ENCODE data around the gene G6PC3.

G6PC3 gene

GRCh38 chr17:44071198-44071520, 624 bp downstream of the G6PC3 start:
- Histone ChIP-seq H3K4me3 (peak overlapping the region; percentile 58 to 68), H3K27me3 (no peaks in the 10 kb centered on the region), H3K36me3 (peaks cover 17 to 20% (median 19%) of the 10 kb centered on the region in 3 donors), H3K9me3 (no peaks in the 10 kb centered on the region), H3K27ac (peak overlapping the region; percentile 79 to 88), H3K4me1 (peaks cover 4 to 39% (median 25%) of the 10 kb centered on the region in 4 donors)
- TF ChIP-seq, protein P1, sequence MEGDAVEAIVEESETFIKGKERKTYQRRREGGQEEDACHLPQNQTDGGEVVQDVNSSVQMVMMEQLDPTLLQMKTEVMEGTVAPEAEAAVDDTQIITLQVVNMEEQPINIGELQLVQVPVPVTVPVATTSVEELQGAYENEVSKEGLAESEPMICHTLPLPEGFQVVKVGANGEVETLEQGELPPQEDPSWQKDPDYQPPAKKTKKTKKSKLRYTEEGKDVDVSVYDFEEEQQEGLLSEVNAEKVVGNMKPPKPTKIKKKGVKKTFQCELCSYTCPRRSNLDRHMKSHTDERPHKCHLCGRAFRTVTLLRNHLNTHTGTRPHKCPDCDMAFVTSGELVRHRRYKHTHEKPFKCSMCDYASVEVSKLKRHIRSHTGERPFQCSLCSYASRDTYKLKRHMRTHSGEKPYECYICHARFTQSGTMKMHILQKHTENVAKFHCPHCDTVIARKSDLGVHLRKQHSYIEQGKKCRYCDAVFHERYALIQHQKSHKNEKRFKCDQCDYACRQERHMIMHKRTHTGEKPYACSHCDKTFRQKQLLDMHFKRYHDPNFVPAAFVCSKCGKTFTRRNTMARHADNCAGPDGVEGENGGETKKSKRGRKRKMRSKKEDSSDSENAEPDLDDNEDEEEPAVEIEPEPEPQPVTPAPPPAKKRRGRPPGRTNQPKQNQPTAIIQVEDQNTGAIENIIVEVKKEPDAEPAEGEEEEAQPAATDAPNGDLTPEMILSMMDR (IDR thresholded peaks at IDR 0.05) = no peak
- intact Hi-C loops (cut with DNase I; ENCODE audit: low total_unique reads) = loop anchor here (5.0 kb wide), 2 partner anchors 36 to 51 kb away; partner anchors contain the start of gene HDAC5
- DNase-seq = no peak

DNA sequence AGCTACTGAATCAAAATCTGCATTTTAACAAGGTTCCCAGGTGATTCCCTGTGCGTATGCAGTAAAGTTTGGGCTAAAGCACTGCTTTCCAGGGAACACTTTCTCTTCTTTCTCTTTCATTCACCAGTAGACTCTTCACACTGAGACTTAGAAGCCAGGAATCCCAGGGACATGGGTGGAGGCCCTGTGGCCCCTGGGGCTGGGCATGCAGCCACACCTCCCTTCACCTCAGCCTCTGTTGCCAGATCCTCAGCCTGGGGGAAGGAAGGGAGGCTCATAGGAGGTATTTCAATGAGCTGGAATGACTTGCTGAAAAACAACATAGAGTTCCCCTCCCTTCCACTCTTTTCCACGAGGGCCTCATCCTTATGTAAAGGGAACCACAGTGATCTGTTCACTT, 1.2 kb downstream of the G6PC3 start:
- H3K36me3 ChIP-seq = peaks cover 21 to 26% (median 25%) of the 10 kb centered on the region in 3 donors
- no peak for DNase-seq
- no peaks in the 10 kb centered on the region for H3K27me3 ChIP-seq
- intact Hi-C loops (cut with DNase I; ENCODE audit: low total_unique reads) = loop anchor here (5.0 kb wide), 2 partner anchors 36 to 51 kb away; partner anchors contain the start of gene HDAC5
- H3K9me3 ChIP-seq = no peaks in the 10 kb centered on the region
- peaks cover 4 to 38% (median 23%) of the 10 kb centered on the region in 4 donors for H3K4me1 ChIP-seq
- peak overlapping the region; percentile 58 to 68 for H3K4me3 ChIP-seq
- peak overlapping the region; percentile 79 to 88 for H3K27ac ChIP-seq
- TF ChIP-seq, protein P1 (IDR thresholded peaks at IDR 0.05) = no peak

DNA sequence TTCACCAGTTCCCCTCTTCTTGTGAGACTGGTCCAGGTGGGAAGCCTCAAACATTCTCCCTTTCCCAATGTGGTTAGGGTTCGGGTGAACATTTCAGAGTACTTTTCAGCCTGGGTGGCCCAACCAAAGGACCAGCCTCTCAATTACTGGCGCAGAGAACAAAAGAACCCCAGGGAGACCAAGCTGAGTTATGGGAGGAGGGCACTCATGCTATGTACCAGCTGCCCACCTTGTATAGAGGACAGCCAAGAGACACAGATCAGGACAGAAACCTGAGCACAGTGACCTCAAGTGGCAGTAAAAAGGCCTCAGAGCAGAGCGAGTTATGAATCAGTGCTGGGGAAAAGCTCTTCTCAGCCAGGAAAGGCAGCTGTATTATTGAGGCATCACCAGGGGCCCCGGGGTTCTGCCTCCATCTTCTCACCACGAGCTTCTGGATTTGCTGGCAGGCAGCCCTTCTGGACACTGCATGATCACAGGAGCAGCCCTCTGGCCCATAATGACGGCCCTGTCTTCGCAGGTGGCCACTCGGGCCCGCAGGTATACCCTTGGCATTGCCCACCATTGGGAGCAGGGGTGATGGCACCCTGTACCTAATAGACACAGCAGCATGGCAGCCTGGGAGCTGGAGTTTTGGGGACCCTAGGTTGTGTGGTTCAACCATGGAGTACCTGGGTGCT, 3.8 kb downstream of the G6PC3 start:
- DNase-seq = no peak

DNA sequence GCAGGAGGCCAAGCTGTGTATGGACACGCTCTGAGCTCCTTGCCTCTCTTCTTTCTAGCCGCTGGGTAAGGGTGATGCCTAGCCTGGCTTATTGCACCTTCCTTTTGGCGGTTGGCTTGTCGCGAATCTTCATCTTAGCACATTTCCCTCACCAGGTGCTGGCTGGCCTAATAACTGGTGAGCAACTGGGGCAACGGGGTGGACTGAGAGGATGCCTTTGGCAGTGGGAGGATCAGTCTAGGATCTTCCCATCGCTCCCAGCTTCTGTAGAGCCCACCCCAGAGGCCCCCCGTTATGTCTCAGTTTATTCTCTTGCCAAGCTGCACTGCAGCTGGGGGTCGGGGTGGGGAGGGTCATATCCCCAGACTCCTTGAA, 4.4 kb downstream of the G6PC3 start:
- DNase-seq = no peak
- Histone ChIP-seq H3K27me3 (no peaks in the 10 kb centered on the region), H3K9me3 (no peaks in the 10 kb centered on the region), H3K36me3 (peaks cover 47 to 58% (median 53%) of the 10 kb centered on the region in 3 donors), H3K4me1 (peaks cover 4 to 23% (median 19%) of the 10 kb centered on the region in 4 donors), H3K4me3 (no peak overlapping the region), H3K27ac (no peak overlapping the region)
- TF ChIP-seq, protein P1 (IDR thresholded peaks at IDR 0.05) = no peak
- intact Hi-C loops (cut with DNase I; ENCODE audit: low total_unique reads) = loop anchor here (5.0 kb wide), 2 partner anchors 32 to 47 kb away; partner anchors contain the start of gene HDAC5

More for the DNA sequence above, 3.8 kb downstream of the G6PC3 start:
- TF ChIP-seq, protein P1 (IDR thresholded peaks at IDR 0.05) = no peak
- no peaks in the 10 kb centered on the region for H3K9me3 ChIP-seq
- intact Hi-C loops (cut with DNase I; ENCODE audit: low total_unique reads) = loop anchor here (5.0 kb wide), 2 partner anchors 33 to 48 kb away; partner anchors contain the start of gene HDAC5
- peaks cover 43 to 52% (median 50%) of the 10 kb centered on the region in 3 donors for H3K36me3 ChIP-seq
- no peak overlapping the region for H3K27ac ChIP-seq
- peaks cover 4 to 28% (median 21%) of the 10 kb centered on the region in 4 donors for H3K4me1 ChIP-seq
- H3K27me3 ChIP-seq = no peaks in the 10 kb centered on the region
- no peak overlapping the region for H3K4me3 ChIP-seq

- no peak overlapping the region for H3K4me3 ChIP-seq
- H3K27me3 ChIP-seq = no peaks in the 10 kb centered on the region
- peaks cover 56 to 66% (median 61%) of the 10 kb centered on the region in 3 donors for H3K36me3 ChIP-seq
- H3K4me1 ChIP-seq = peaks cover 4 to 20% (median 16%) of the 10 kb centered on the region in 4 donors
- intact Hi-C loops (cut with DNase I; ENCODE audit: low total_unique reads) = no loop called here
- H3K9me3 ChIP-seq = no peaks in the 10 kb centered on the region
- H3K27ac ChIP-seq = no peak overlapping the region
- TF ChIP-seq, protein P1 (IDR thresholded peaks at IDR 0.05) = no peak
- no peak for DNase-seq
Measured at GRCh38 chr17:44075598-44076293, 5.2 kb downstream of the G6PC3 start.

Data from tibial artery (tissue), 4 donors.